ENCODE results near the gene GRB14. TPM values are rescaled to one million over a fixed set of nuclear protein-coding genes. Genes with fewer than 3 reads are reported as not detected.
A peak's percentile ranks its signal among the peaks of the same experiment; 100 is the strongest.
"Not testable (repeated sequence)": the region's sequence is repeated elsewhere in the genome, so short reads cannot be mapped to it uniquely, and the experiment has no call there.

GRB14 gene
- total RNA-seq, 1 donor from 2014 or later: 22.1 TPM

DNA sequence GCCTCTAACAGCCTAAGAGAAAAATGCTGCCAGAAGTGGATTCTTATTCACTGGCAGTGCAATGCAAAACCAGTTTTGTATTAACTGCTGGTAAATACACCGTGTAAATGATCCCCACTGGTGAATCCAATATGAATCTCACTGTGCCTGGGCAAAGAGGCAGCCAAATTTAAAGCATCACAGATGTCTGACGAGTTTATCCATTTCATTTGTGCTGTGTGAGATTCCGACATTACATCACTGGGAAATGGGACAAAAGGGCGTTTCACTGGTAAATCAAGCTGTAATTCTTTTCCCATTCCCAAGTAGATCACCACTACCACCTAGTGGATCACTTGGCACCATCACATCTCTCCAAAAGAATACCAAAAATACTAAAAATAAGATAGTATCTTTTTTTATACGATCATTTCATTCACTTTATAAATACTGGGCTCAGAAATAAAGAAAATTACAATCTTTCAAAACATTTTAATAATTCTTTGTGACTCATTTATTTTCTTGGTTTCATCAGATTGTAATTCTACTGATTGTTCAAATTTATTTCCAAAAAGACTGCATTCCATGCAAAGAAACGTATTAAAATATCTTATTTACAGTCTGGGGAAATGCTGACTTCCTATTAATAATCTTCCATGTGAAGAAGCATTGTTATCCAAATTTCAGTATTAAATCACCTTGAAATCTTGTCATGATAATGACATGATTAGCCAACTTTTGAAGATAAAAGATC, 125.6 kb downstream of the GRB14 start:
- DNase-seq (ENCODE audit: low read depth): peak; percentile 64

DNA sequence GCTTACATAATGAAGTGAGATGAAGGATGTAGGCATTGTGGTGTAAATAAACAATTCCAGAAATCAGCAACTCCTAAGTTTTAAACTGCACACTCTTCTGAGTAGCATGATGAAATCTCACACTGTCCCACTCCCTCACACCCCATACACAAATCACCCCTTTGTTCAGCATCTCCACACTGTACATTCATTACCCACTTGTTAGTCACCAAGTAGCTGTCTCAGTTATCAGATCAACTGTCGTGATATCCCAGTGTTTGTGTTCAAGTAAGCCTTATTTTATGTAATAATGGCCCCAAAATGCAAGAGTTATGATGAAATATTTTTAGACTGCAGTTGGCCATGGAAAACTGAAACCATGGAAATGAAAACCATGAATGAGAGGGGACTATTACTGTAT, 135.7 kb downstream of the GRB14 start:
- peak; percentile 13 for DNase-seq (ENCODE audit: low read depth)

DNA sequence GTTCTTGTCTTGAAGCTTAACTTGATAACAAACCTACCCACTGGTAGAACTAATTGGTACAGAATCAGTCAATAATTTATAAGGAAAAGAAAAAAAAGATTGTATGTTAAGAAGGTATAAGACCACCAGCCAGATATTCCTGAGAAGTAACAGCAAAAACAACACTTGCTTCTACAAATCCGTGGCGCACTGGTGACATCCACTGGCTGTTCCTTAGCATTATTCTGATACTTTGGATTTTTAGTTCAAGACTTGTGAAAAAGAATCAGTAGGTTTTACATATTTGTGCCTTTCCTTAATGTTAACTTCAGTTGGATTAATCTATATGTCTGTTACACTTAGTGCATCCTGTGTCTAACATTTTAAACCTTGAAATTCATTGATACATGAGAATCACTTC, 141.8 kb downstream of the GRB14 start:
- DNase-seq (ENCODE audit: low read depth): peak; percentile 51

DNA sequence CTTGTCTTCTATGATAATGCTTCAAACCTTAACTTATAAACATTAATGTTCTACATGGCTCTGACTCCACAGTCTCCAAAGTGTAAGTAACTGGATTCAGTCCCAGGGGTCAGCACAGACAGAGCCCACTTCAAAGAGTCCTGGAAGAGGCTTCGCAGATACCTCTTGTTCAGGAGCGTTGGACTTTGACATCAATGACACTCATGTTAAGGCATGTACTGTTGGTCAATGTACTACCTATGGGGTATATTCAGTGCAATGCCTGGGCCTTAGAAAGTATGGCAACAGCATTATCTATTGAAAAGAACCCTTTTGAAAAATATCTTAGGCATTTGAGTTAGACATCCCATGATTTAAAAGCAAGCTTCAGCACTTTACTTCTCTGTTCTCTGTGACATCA, 143.1 kb downstream of the GRB14 start:
- peak; percentile 23 for DNase-seq (ENCODE audit: low read depth)

DNA sequence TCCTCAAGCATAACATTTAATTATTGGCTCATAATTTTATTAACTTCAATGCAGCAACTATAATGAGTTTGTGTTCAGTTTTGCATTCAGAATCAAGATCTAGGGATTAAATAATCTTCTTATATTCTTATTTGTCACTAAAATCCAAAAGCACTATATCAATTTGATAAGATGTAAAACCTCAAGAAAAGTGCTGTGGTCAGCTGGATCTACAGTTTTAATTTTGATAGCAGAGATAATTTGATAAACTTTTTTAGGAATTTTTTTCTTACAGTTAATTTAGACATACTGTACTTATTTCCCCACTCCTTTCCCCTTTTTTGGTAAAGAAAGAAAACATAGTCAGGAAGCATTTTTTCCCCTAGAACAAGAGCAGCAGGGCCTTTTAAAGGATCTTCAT, 146.4 kb downstream of the GRB14 start:
- DNase-seq (ENCODE audit: low read depth): no peak

DNA sequence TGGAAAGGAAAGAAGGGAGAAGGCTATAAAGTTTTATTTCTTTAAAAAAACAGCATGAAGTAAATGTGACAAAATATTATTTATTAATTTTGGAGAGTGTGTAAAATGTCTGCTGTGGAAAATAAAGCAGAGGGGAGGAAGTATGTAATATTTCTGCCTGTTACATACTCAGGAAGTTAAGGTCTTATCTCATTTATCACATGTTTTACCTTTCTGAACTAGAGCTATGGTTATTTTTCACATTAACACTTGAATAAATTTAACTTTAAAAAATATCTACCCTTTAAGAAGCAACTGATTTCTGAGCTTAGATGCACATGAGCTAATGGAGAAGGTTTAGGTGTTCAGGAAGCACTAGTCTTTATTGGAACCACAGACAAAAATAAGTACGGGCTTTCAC, 148.3 kb downstream of the GRB14 start:
- no peak for DNase-seq (ENCODE audit: low read depth)

DNA sequence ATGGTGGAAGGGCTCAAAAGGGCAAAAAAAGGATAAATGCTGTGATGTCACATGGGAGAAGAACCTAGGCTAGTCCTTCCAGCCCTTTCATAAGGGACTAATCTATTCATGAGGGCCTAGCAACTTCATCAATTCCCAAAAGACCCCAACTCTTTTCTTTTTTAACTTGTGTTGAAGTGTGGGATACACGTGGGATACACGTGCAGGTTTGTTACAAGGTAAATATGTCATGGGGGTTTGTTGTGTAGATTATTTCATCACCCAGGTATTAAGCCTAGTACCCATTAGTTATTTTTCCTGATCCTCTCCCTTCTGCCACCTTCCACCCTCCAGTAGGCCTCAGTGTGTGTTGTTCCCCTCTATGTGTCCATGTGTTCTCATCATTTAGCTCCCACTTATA, 156.2 kb downstream of the GRB14 start:
- DNase-seq (ENCODE audit: low read depth): not testable (repeated sequence)

DNA sequence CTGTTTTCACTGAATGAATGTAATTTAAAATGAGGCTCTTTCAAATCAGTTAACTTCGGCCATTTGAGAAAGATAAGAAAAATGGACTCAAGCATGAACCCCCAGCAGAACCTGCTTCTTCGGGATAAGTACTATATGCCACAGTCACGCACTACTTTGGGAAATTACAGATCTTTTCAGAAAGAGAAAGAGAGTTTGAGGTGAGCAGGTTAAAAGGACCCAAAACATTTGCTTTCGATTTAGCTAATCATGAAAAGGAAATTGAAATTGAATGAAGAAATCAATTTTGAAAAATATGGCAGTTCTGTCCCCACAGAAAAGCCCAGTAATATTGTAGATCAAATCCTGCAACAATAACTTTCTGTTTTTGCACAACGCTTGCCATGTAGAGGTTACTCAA, 156.9 kb downstream of the GRB14 start:
- DNase-seq (ENCODE audit: low read depth): no peak

DNA sequence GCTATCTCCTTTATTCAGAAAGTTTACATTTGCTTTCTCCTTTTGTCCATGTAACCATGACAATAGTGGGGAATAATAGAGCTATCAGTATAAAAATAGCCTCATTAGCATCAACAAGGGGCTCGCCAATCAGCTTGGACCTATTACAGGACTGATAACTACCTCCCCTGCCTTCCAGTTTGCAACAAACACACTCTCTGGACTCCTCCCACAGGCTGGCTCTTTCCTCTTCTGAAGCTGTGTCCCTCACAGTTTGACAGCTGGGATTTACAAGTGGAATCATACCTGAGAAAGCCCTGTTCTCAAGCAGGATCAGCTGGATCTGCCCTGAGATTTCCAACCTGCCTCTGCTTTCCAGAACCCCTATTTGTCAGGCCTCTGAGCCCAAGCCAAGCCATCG, 162.5 kb downstream of the GRB14 start:
- no peak for DNase-seq (ENCODE audit: low read depth)

DNA sequence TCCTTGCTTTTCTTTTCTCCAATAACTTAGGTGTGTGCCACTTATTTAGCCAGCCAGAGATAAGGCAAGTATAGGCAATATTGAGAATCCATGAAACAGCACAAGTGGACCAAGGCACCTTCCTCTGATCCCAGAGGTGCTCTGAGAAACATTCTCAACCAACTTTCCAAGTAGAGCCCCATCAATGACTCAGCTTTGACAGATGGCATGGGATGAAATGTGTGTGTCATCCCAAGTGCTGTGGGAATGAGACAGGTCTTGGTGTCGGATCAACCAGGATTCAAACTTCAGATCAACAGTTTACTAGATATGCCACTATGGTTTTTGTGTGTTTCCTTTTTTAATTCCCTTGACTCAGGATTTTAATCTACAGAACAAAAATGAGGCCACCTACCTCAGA, 164.0 kb downstream of the GRB14 start:
- DNase-seq (ENCODE audit: low read depth): no peak

DNA sequence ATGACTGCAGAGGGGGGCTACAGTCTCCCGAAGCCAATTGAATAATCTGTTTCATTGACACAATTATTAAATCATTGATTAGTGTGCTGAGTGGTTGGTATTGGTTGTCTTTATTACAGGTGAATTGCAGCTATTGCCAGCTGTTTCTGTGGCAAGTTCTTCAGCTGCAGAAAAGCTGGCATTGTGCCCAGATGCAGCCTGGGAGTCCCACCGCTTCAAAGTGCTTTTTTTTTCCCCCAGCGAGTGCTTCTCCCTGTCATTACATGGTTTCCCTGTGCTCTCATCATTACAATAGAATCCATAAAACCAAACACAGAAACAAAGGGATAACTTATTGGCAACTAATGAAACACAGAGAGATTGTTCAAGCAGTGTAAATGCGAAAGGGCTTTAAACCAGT, 164.7 kb downstream of the GRB14 start:
- DNase-seq (ENCODE audit: low read depth): peak; percentile 30

DNA sequence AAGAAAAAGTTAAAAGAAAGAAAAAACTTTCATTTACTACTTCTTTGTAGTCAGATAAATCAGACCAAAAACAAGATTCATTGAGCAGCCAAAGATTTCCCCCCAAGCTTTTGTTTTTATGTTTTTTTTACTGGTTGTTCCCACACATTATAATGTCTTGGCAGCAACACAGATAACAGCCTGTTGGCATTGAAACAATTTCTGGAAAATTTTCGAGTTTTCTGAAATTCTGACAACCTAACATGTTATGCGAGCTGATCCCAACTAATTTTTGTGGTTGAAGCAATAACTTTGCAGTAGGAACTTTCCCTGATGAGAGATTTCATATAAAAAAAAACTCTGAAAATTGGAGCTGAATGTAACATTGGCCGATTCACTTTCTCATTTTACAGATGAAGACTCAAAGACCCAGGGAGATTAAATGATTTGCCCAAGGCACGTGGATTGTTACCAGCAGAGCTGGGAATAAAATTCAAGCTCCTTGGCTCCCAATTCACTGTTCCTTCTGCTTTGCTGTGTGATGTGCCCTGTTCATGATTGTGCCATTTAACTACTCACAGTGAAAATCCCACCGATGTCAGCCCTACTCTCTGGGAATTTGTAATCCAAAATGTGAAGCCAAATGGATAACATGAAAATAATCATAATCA, 167.5 kb downstream of the GRB14 start:
- no peak for DNase-seq (ENCODE audit: low read depth)

DNA sequence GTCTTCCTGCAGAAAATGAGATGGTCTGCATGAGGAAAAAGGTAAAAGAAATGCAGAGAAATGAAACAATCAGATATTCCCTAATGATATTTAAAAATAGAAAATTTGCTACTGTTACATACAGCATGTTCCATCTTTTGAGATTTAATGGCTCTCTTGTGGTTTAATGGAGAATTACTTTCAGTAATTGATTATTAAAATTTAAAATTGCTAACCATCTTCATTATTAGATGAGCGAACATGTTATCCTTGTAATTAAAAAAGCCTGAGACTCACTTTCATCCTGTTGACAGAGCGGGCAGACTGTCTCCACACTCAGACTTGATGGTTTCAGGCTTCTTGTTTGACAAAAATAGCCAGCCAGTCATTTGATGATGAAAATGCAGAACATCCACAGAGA, 171.0 kb downstream of the GRB14 start:
- no peak for DNase-seq (ENCODE audit: low read depth)

DNA sequence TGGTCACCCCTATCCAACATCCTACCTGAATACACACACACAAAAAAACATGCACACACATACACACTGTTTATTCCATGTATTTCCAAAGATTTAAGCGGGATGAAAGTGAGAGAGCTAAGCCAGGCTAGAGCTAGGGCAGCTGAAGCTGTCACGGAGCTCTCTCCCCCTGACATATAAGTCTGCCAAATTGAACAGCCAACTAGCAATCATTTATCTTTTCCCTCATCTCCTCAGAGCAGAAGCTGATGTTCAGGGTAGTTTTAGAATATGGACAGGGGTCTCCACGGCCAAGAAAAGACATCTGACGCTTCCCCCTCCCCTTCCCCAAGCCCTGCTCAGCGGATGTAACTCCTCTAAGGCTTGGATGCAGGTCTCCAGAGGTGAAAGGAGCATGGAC, 171.6 kb downstream of the GRB14 start:
- DNase-seq (ENCODE audit: low read depth): no peak

DNA sequence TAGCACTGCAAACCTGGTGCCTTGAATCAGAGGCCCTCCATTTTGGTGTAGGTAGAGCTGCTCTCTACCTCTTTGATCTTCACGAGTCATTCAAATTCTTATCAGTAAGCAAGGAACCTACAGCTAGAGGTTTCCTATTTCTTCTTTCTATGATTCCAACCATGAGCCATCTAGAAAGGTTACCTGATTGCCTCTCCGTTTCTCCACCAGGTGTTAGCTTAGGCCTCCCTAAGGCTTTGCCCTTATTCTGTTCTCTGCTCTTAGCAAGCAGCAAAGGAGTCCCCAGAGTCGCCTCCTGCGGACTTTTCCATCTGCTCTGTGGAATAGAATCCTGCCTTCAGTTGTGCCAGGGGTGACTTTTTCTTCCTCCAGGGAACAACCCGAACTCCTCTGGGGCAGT, 173.6 kb downstream of the GRB14 start:
- no peak for DNase-seq (ENCODE audit: low read depth)

Other genes starting within 250 kb of the GRB14 start
- gene COBLL1, start 220.3 kb upstream of the GRB14 start, total RNA-seq: 11.6 and 117 TPM in 2 replicates

All from renal cortical epithelial cell (primary cell).